Activated CD4-positive, alpha-beta T cell treated with anti-CD3 and anti-CD28 coated beads for 48 hours (primary cell): Measurements from ENCODE around the gene CHADL.
A peak's percentile ranks its signal among the peaks of the same experiment; 100 is the strongest.

Experiments
- DNase-seq: peaks from one replicate; pipeline ENCODE4 v3.0.0-alpha.2; 2020

Gene CHADL

GRCh38 chr22:41254230-41254629 lies 13.5 kb upstream of the CHADL start:
- DNase-seq: no peak

- no peak for DNase-seq
These were observed 11.6 kb upstream of the CHADL start for GRCh38 chr22:41252365-41252764.

- no peak for DNase-seq
These were observed 9.4 kb upstream of the CHADL start for GRCh38 chr22:41250127-41250526.

- no peak for DNase-seq
These were observed 8.7 kb upstream of the CHADL start for GRCh38 chr22:41249442-41249841.

- no peak for DNase-seq
These were observed 8.0 kb upstream of the CHADL start for GRCh38 chr22:41248758-41249157.

GRCh38 chr22:41248314-41248713 lies 7.6 kb upstream of the CHADL start:
- DNase-seq: no peak

GRCh38 chr22:41247703-41248102 lies 7.0 kb upstream of the CHADL start:
- DNase-seq: no peak

- no peak for DNase-seq
These were observed 5.3 kb upstream of the CHADL start for GRCh38 chr22:41245917-41246499.

GRCh38 chr22:41243361-41243760 lies 2.6 kb upstream of the CHADL start:
- DNase-seq: no peak

GRCh38 chr22:41242396-41243117 lies 1.8 kb upstream of the CHADL start:
- no peak for DNase-seq

GRCh38 chr22:41241133-41241676 lies 474 bp upstream of the CHADL start:
- DNase-seq: no peak

- no peak for DNase-seq
These were observed 1.1 kb downstream of the CHADL start for GRCh38 chr22:41239443-41240128.

- no peak for DNase-seq
These were observed 1.9 kb downstream of the CHADL start for GRCh38 chr22:41238570-41239442.

GRCh38 chr22:41237707-41238569 lies 2.8 kb downstream of the CHADL start:
- DNase-seq: peak; percentile 87

GRCh38 chr22:41237036-41237706 lies 3.6 kb downstream of the CHADL start:
- DNase-seq: no peak

- no peak for DNase-seq
These were observed 5.7 kb downstream of the CHADL start for GRCh38 chr22:41234815-41235695.

GRCh38 chr22:41231369-41231768 lies 9.4 kb downstream of the CHADL start:
- no peak for DNase-seq

- DNase-seq: no peak
These were observed 10.3 kb downstream of the CHADL start for GRCh38 chr22:41230401-41230785.

- no peak for DNase-seq
These were observed 10.9 kb downstream of the CHADL start for GRCh38 chr22:41229730-41230400.

- DNase-seq: no peak
These were observed 11.5 kb downstream of the CHADL start for GRCh38 chr22:41229215-41229614.
